DMS 273 (cell line): ENCODE measurements around the gene PFKL.
A peak's percentile ranks its signal among the peaks of the same experiment; 100 is the strongest.

ENCODE experiments used
- DNase-seq: peaks from one replicate; lab custom pipeline; 2025; ENCODE audit not compliant: unreplicated experiment; lab: John Stamatoyannopoulos, UW

The PFKL gene

GRCh38 chr21:44326716-44327602, 27.1 kb downstream of the PFKL start:
- peak; percentile 35 for DNase-seq

GRCh38 chr21:44327603-44327974, 27.7 kb downstream of the PFKL start:
- DNase-seq = no peak

GRCh38 chr21:44328242-44328895, 28.5 kb downstream of the PFKL start:
- DNase-seq = no peak

- peak; percentile 41 for DNase-seq
These were observed 29.4 kb downstream of the PFKL start for GRCh38 chr21:44329086-44329889.

- no peak for DNase-seq
These were observed 30.3 kb downstream of the PFKL start for GRCh38 chr21:44329971-44330681.

GRCh38 chr21:44330698-44331097, 30.8 kb downstream of the PFKL start:
- no peak for DNase-seq

- peak; percentile 47 for DNase-seq
These were observed 31.4 kb downstream of the PFKL start for GRCh38 chr21:44331209-44331608.

- peak; percentile 95 for DNase-seq
These were observed 31.9 kb downstream of the PFKL start for GRCh38 chr21:44331650-44332307.

GRCh38 chr21:44332383-44332782, 32.5 kb downstream of the PFKL start:
- DNase-seq = peak; percentile 80

GRCh38 chr21:44332965-44333364, 33.1 kb downstream of the PFKL start:
- no peak for DNase-seq

GRCh38 chr21:44333509-44334328, 33.9 kb downstream of the PFKL start:
- DNase-seq = no peak

GRCh38 chr21:44334329-44335030, 34.6 kb downstream of the PFKL start:
- no peak for DNase-seq

GRCh38 chr21:44335266-44336059, 35.6 kb downstream of the PFKL start:
- no peak for DNase-seq

GRCh38 chr21:44337449-44337848, 37.6 kb downstream of the PFKL start:
- DNase-seq = no peak

- DNase-seq = peak; percentile 51
These were observed 38.4 kb downstream of the PFKL start for GRCh38 chr21:44337941-44338895.

- peak; percentile 98 for DNase-seq
These were observed 39.4 kb downstream of the PFKL start, which contains the start of gene CFAP410 for GRCh38 chr21:44338971-44339910. Gene CFAP410 (minus strand): TSS chr21:44339390. CDS start chr21:44339194, 196 bp downstream.
